GM18951 (cell line): ENCODE results near the gene EMC10.

Experiments
- POLR2A ChIP-seq: IDR thresholded peaks from 4 replicates; pipeline ENCODE4 v1.6.1; 2011; ENCODE audit warnings: mild to moderate bottlenecking; ENCODE audit not compliant: insufficient read length, insufficient read depth; ENCODE audit errors: extremely low read depth
- in situ Hi-C: fragments of 300-500 bp; cut with MboI; formaldehyde crosslinking; loops from one replicate; pipeline ENCODE4 v1.12.0; 2022; ENCODE audit warnings: low sequenced_read_pairs, mixed read lengths, inconsistent platforms; ENCODE audit not compliant: unreplicated experiment

The EMC10 gene

DNA sequence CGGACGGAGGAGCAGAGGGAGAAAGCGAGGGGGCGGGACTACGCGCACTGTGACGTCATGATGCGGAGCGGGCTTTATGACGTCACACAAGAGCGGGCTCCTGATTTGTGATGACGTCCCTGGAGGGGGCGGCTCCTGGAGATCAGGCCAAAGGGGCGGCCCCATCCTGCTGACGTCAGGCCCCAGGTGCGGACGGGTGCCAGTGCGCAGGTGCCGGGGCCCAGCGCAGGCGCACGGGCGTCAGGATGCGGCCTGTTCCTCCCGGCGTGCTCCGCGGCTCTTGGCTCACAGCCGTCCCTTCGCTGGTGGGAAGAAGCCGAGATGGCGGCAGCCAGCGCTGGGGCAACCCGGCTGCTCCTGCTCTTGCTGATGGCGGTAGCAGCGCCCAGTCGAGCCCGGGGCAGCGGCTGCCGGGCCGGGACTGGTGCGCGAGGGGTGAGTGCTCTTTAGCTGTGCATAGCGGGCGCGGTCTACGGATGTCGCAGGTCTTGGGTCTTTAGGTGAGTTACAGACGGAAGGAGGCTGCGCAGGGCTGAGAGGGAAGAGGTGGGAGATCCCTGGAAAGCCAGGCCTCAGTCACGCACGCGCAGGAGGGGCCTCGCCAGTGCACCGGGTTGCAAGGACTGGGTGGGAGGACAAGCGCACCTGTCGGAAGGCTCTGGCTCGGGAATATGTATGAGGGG lies at the start of gene EMC10, which contains the start of gene GARIN5A:
Gene EMC10 (plus strand): TSS at position 284 of the 683 bp plus-strand sequence. CDS start 38 bp downstream, at position 322.
Gene GARIN5A (minus strand): TSS at position 625 of the 683 bp plus-strand sequence. CDS start 460 bp downstream, at position 165.
- in situ Hi-C loops: no loop called here

DNA sequence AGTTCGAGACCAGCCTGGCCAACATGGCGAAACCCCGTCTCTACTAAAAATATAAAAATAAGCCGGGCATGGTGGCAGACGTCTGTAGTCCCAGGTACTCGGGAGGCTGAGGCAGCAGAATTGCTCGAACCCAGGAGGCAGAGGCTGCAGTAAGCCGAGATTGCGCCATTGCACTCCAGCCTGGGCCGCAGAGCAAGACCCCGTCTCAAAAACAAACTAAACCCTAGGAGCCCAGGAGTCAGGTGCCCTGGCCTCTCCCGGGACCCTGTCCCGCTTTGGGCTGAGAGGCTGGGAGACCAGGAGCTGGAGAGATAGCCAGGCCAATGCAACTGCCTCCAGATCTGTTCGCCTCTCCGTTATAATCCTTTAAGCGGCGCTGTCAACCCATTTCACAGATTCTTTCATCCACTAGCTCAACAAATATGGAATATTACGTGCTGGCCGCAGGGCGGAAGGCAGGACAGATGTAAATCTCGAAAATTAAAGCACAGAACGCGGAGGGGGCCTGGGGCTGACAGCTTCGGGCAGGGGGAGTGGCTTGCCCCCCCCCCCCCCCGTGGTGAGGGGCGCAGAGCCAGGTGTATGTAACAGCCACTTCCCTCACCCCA lies 48.9 kb upstream of the EMC10 start:
- in situ Hi-C loops: no loop called here
- TF ChIP-seq POLR2A: no peak

More for the DNA sequence above, at the start of gene EMC10, which contains the start of gene GARIN5A:
- peak; percentile 99 for TF ChIP-seq POLR2A

DNA sequence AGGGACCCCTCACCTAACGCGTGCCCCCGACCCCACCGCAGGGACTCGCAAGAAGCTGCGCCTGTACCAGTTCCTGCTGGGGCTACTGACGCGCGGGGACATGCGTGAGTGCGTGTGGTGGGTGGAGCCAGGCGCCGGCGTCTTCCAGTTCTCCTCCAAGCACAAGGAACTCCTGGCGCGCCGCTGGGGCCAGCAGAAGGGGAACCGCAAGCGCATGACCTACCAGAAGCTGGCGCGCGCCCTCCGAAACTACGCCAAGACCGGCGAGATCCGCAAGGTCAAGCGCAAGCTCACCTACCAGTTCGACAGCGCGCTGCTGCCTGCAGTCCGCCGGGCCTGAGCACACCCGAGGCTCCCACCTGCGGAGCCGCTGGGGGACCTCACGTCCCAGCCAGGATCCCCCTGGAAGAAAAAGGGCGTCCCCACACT lies 48.3 kb upstream of the EMC10 start:
- TF ChIP-seq POLR2A: no peak
- in situ Hi-C loops: no loop called here

DNA sequence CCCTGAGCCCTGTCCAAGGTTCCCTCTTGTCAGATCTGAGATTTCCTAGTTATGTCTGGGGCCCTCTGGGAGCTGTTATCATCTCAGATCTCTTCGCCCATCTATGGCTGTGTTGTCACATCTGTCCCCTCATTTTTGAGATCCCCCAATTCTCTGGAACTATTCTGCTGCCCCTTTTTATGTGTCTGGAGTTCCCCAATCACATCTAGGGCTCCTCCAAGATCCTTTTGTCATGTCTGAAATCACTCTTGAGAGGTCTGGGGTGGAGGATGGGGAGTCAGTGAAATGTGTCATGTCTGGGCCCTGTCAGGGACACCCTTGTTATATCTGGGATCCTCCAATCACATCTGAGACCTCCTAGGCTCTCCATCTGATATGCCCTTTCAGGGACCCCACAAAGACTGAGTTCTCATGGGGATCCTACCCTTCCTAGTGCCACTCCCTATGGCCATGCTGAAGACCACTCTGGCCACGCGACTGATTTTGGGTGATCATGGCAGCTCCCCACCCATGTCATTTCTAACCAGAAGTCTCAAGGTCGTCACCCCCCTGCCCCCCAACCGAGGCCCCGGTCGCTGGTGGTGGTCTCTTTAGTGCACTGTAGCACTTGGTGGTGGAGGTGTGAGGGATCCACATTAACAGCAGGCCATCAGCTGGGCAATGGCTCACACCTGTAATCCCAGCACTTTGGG lies 47.4 kb upstream of the EMC10 start:
- TF ChIP-seq POLR2A: no peak
- in situ Hi-C loops: no loop called here

DNA sequence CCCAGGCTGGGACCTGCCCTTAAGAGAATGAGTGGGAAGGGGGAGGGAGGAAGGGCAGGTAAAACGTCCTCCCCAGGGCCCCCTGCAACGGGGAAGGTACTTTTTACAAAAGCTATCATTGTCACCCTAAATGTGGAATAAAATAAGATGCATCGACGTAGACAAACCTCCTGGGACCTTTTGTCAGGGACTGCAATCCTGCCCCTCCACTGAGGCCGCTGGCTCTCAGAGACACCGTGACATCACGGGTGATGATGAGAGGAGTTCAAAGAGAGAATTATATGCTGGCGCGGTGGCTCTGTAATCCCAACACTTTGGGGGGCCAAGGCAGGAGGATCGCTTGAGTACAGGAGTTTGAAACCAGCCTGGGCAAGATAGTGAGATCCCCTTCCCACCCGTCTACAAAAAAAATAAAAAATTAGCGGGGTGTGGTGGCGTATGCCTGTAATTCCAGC lies 45.4 kb upstream of the EMC10 start:
- in situ Hi-C loops: no loop called here
- TF ChIP-seq POLR2A: no peak

DNA sequence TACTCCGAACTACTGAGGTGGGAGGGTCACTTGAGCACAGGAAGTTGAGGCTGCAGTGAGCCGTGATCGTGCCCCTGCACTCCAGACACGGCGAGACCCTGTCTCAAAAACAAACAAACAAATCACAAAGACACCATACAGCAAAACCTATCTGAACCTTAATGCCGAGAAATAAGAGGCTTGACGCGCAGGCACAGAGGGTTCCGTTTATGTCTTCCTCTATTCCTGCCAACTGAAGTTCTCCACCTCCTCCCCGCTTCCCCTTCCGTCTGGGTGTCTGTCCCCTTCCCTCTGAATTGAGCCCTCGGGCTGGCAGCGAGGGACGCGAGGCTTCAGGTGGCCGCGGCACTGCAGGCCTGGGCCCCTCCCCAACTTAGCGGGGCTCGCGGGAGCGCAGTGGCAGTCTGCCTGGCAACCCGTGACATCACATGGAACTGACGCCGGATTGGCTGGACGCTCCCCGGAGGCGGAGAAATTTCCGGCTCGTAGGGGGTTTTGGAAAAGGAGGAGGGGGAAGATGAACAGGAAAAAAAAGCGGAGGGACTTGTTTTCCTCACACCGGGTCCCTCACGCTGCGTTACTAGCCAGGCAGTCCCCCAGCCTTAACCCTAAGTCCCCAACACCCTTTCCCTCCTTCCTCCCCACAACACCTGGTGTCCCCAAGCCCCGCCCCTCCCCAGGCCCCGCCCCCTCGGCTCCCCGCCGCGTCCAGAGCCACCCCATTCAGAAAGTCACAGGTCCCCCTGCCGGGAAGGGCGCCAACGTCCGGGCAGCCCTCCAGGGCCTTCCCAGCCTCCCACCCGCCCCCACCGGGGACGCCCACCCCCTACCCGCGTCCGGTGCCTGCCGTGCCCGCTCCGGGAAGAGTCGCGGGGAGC lies 44.7 kb upstream of the EMC10 start:
- in situ Hi-C loops: no loop called here

DNA sequence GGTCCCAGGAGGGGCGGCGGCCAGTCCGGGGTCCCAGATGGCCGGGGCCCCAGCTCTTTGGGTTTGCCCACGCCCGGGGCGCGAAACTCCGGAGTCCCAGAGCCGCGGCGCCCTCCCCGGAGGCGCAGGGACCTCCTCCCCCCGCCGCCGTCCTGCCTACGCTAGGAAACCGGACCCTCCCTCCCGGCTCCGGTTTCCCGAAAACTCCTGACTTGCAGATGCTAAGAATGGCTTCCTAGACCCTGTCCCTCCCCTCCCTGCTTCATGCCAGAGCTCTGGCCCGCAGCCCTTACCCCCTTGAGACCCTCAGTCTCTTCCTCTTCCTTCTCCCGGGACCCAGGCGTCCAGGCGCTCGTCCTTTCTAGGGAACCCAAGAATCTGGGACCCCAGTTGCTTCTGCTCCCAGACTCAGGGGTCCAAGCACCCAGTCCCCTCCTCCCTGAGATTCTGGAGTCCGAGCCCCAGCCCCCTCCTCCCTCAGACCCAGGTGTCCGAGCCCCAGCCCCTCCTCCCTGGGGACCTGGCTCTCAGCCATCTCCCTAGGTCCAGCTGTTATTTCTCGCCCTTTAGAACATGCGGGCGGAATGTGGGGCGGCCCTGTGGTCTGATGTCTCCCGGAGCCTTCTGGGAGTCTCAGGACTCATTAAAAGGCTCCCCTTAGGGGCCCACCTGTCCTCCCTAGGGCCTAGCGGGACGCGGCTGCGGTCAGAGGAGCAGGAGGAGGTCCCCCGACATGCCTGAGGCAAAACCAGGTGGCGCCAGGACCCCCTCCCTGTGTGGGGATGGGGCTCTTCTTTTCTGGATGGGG lies 43.9 kb upstream of the EMC10 start, which contains the start of gene MYBPC2:
Gene MYBPC2 (plus strand): TSS at position 672 of the 808 bp plus-strand sequence. CDS start 62 bp downstream, at position 734.
- in situ Hi-C loops: no loop called here
- peak; percentile 4 for TF ChIP-seq POLR2A

More for the DNA sequence above, 44.7 kb upstream of the EMC10 start:
- peak; percentile 52 for TF ChIP-seq POLR2A

DNA sequence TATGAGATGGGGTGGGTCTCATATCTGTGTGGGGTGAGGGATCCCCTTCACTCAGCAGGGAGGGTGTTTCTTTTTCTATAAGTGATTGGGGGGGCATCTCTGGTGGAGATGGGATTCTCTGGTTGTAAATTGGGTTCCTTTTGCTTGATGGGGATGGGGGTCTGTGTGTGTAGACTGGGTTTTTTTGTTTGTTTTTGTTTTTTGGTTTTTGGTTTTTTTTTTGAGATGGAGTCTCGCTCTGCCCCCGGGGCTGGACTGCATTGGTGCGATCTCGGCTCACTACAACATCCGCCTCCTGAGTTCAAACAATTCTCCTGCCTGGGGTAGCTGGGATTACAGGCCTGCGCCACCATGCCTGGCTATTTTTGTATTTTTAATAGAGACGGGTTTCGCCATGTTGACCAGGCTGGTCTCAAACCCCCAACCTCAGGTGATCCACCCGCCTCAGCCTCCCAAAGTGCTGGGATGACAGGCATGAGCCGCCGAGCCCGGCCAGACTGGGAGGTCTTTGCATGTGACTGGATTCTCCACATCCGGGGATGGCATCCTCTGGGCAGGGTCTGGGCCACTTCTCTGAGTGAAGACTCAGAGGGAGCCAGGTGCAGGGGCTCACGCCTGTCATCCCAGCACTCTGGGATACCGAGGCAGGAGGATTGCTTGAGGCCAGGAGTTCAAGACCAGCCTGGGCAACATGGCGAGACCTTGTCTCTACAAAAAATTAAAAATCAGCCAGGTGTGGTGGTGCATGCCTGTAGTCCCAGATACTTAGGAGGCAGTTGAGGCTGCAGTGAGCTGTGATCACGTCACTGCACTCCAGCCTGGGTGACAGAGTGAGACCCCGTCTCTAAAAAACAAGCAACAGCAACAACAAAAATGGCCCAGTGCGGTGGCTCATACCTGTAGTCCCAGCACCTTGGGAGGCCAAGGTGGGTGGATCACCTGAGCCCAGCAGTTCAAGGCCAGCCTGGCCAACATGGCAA lies 42.8 kb upstream of the EMC10 start:
- in situ Hi-C loops: no loop called here
- TF ChIP-seq POLR2A: no peak

DNA sequence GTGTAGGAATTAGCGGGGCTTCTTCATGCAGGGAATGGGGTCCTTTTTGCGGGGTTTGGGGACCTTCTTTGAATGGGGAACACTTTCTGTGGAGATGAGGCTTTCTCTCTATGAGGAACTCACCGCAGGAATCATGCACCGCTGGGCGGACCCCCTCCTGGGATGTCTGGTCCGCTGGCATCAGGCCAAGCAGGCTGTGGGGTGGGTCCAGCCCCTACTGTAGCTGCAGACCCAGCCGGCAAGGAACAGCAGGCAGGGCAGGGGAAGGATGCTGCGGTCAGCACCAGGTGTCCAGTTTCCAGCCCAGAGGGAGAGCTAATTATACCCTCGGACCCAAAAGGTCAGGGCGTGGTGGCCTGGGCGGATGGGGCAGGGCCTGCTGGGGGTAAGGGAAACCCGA lies 41.8 kb upstream of the EMC10 start:
- TF ChIP-seq POLR2A: no peak
- in situ Hi-C loops: no loop called here

DNA sequence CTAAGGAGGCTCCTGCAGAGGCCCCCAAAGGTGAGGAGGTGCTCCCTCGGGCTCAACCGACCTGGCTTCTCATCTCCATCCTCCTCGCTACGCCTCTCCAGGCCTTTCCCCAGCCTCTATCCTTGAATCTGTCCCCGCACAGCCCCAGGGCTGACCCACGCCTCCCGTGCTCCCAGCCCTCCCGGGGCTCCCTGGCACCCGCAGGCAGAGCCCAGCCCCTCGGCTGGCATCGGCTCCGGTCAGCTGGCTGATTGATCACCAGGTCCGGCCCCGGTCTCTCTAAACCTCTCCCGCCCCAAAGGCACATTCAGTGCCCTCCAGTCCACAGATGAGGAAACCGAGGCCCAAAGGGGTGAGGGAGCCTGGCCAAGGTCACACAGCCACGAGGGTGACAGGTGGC lies 41.1 kb upstream of the EMC10 start:
- in situ Hi-C loops: no loop called here

DNA sequence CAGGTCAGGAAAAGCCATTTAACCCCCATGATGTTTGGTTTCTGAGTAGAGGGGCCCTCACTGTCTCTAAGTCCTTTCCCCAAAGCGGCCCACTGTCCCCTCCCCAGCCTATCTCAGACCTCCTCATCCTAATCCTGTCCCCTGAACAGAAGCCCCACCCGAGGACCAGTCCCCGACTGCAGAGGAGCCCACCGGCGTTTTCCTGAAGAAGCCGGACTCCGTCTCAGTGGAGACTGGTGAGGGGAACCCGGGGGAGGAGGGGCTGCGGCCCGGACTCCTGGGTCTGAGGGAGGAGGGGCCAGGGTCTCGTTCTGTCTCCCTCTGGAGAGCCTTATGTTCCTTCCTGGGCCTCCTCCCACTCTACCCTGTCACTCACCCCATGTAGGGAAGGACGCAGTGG lies 40.7 kb upstream of the EMC10 start:
- in situ Hi-C loops: no loop called here
- no peak for TF ChIP-seq POLR2A

More for the DNA sequence above, 41.1 kb upstream of the EMC10 start:
- no peak for TF ChIP-seq POLR2A
